Measurements from ENCODE around the gene PIWIL1. TPM values are rescaled to one million over a fixed set of nuclear protein-coding genes. Genes with fewer than 3 reads are reported as not detected.

Gene PIWIL1
- total and polyA plus RNA-seq, 2 experiments from 2014 or later, result not detected

DNA sequence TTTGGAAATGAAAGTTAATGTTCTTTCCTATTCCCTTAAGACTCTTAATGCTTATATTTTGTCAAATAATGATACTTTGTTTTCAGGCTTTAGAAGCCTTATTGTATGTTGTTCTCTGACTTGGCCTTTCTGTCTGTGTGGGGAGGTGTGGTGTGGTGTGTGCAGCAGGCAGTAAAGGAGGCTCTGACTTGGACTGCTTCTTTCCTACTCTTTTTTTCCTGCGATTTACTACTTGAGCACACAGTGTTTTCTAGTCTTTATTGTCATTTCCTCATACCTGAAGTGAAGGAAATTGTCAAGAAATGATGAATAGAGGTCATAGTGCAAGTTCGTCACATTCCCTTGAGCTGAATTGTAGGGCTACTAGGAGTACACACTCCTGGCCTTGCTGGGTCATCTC is 26.9 kb downstream of the PIWIL1 start (continued):
- TF ChIP-seq, protein P1, sequence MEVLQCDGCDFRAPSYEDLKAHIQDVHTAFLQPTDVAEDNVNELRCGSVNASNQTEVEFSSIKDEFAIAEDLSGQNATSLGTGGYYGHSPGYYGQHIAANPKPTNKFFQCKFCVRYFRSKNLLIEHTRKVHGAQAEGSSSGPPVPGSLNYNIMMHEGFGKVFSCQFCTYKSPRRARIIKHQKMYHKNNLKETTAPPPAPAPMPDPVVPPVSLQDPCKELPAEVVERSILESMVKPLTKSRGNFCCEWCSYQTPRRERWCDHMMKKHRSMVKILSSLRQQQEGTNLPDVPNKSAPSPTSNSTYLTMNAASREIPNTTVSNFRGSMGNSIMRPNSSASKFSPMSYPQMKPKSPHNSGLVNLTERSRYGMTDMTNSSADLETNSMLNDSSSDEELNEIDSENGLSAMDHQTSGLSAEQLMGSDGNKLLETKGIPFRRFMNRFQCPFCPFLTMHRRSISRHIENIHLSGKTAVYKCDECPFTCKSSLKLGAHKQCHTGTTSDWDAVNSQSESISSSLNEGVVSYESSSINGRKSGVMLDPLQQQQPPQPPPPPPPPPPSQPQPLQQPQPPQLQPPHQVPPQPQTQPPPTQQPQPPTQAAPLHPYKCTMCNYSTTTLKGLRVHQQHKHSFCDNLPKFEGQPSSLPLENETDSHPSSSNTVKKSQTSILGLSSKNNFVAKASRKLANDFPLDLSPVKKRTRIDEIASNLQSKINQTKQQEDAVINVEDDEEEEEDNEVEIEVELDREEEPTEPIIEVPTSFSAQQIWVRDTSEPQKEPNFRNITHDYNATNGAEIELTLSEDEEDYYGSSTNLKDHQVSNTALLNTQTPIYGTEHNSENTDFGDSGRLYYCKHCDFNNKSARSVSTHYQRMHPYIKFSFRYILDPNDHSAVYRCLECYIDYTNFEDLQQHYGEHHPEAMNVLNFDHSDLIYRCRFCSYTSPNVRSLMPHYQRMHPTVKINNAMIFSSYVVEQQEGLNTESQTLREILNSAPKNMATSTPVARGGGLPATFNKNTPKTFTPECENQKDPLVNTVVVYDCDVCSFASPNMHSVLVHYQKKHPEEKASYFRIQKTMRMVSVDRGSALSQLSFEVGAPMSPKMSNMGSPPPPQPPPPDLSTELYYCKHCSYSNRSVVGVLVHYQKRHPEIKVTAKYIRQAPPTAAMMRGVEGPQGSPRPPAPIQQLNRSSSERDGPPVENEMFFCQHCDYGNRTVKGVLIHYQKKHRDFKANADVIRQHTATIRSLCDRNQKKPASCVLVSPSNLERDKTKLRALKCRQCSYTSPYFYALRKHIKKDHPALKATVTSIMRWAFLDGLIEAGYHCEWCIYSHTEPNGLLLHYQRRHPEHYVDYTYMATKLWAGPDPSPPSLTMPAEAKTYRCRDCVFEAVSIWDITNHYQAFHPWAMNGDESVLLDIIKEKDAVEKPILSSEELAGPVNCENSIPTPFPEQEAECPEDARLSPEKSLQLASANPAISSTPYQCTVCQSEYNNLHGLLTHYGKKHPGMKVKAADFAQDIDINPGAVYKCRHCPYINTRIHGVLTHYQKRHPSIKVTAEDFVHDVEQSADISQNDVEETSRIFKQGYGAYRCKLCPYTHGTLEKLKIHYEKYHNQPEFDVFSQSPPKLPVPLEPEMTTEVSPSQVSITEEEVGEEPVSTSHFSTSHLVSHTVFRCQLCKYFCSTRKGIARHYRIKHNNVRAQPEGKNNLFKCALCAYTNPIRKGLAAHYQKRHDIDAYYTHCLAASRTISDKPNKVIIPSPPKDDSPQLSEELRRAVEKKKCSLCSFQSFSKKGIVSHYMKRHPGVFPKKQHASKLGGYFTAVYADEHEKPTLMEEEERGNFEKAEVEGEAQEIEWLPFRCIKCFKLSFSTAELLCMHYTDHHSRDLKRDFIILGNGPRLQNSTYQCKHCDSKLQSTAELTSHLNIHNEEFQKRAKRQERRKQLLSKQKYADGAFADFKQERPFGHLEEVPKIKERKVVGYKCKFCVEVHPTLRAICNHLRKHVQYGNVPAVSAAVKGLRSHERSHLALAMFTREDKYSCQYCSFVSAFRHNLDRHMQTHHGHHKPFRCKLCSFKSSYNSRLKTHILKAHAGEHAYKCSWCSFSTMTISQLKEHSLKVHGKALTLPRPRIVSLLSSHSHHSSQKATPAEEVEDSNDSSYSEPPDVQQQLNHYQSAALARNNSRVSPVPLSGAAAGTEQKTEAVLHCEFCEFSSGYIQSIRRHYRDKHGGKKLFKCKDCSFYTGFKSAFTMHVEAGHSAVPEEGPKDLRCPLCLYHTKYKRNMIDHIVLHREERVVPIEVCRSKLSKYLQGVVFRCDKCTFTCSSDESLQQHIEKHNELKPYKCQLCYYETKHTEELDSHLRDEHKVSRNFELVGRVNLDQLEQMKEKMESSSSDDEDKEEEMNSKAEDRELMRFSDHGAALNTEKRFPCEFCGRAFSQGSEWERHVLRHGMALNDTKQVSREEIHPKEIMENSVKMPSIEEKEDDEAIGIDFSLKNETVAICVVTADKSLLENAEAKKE (CRISPR knock-in tag; IDR thresholded peaks at IDR 0.05), result no peak
- TF ChIP-seq POLR2AphosphoS5 (IDR thresholded peaks at IDR 0.05; ENCODE audit: low read depth) (no peak), EZH2 (IDR thresholded peaks at IDR 0.05; ENCODE audit: low read depth, unreplicated experiment) (no peak)
- TF ChIP-seq, protein P2, sequence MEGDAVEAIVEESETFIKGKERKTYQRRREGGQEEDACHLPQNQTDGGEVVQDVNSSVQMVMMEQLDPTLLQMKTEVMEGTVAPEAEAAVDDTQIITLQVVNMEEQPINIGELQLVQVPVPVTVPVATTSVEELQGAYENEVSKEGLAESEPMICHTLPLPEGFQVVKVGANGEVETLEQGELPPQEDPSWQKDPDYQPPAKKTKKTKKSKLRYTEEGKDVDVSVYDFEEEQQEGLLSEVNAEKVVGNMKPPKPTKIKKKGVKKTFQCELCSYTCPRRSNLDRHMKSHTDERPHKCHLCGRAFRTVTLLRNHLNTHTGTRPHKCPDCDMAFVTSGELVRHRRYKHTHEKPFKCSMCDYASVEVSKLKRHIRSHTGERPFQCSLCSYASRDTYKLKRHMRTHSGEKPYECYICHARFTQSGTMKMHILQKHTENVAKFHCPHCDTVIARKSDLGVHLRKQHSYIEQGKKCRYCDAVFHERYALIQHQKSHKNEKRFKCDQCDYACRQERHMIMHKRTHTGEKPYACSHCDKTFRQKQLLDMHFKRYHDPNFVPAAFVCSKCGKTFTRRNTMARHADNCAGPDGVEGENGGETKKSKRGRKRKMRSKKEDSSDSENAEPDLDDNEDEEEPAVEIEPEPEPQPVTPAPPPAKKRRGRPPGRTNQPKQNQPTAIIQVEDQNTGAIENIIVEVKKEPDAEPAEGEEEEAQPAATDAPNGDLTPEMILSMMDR (conservative IDR thresholded peaks at IDR 0.05; ENCODE audit: low read depth in 2 of 2), result no peak

DNA sequence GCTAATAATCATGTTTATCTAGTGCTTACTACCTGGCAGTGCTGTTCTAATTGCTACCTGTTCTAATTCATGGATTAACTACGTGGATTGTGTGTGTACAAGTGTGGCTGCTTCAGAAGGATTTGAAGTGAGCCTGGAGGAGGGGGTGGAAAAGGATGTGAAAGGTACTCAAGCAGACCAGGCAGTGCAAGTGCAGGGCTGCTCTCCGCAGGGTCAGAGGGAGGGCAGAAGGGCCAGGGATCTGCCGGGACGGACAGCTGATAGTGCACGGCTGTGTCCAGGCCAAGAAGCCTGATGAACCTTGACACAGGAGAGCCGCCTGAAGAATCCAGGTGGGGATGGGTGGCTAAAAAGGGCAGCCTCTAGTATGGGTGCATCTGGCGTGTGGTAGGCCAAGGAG is 28.5 kb downstream of the PIWIL1 start:
- Mint-ChIP-seq H3K27ac (no peak overlapping the region), H3K9me3 (peaks cover 98% of the 10 kb centered on the region), H3K36me3 (ENCODE audit: low read depth) (peaks cover 31% of the 10 kb centered on the region), H3K4me3 (no peak overlapping the region), H3K27me3 (ENCODE audit: insufficient read depth, low read depth, poor library complexity) (peaks cover 2% of the 10 kb centered on the region), H3K4me1 (no peaks in the 10 kb centered on the region)
- ATAC-seq (no peak), DNase-seq (ENCODE audit: low spot score) (no peak)
- no peak overlapping the region for H3K27ac ChIP-seq (ENCODE audit: low read depth)
- H3F3A ChIP-seq (replicated peaks; ENCODE audit: low read depth), result no peaks in the 10 kb centered on the region
- no peak overlapping the region for H2AFZ ChIP-seq
- no peaks in the 10 kb centered on the region for H3K9me2 ChIP-seq (ENCODE audit: insufficient read depth)
- no peaks in the 10 kb centered on the region for H4K20me1 ChIP-seq (replicated peaks; ENCODE audit: insufficient read depth)
- H3K4me3 ChIP-seq, result no peak overlapping the region
- no peaks in the 10 kb centered on the region for H3K36me3 ChIP-seq (ENCODE audit: insufficient read depth)
- no peaks in the 10 kb centered on the region for H3K79me2 ChIP-seq (replicated peaks; ENCODE audit: insufficient read depth)
- TF ChIP-seq ZNF331 (CRISPR knock-in tag; IDR thresholded peaks at IDR 0.05; ENCODE audit: low read depth) (no peak), CREB1 (CRISPR knock-in tag; IDR thresholded peaks at IDR 0.05; ENCODE audit: low read depth) (no peak)
- TF ChIP-seq, protein P3, sequence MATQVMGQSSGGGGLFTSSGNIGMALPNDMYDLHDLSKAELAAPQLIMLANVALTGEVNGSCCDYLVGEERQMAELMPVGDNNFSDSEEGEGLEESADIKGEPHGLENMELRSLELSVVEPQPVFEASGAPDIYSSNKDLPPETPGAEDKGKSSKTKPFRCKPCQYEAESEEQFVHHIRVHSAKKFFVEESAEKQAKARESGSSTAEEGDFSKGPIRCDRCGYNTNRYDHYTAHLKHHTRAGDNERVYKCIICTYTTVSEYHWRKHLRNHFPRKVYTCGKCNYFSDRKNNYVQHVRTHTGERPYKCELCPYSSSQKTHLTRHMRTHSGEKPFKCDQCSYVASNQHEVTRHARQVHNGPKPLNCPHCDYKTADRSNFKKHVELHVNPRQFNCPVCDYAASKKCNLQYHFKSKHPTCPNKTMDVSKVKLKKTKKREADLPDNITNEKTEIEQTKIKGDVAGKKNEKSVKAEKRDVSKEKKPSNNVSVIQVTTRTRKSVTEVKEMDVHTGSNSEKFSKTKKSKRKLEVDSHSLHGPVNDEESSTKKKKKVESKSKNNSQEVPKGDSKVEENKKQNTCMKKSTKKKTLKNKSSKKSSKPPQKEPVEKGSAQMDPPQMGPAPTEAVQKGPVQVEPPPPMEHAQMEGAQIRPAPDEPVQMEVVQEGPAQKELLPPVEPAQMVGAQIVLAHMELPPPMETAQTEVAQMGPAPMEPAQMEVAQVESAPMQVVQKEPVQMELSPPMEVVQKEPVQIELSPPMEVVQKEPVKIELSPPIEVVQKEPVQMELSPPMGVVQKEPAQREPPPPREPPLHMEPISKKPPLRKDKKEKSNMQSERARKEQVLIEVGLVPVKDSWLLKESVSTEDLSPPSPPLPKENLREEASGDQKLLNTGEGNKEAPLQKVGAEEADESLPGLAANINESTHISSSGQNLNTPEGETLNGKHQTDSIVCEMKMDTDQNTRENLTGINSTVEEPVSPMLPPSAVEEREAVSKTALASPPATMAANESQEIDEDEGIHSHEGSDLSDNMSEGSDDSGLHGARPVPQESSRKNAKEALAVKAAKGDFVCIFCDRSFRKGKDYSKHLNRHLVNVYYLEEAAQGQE (IDR thresholded peaks at IDR 0.05; ENCODE audit: unreplicated experiment), result no peak
- H3K4me1 ChIP-seq (ENCODE audit: insufficient read depth), result no peaks in the 10 kb centered on the region
- no peak overlapping the region for H3K4me2 ChIP-seq
- H3K27me3 ChIP-seq (ENCODE audit: insufficient read depth), result no peaks in the 10 kb centered on the region
